SH-SY5Y (cell line): ENCODE measurements around the gene STAMBP.

Experiments used
- GATA2 ChIP-seq: IDR thresholded peaks from 2 replicates; pipeline ENCODE4 v1.6.1; 2011; ENCODE audit warnings: mild to moderate bottlenecking, low read depth, low read length
- GATA3 ChIP-seq: IDR thresholded peaks from 2 replicates; pipeline ENCODE4 v1.6.1; 2011; ENCODE audit warnings: low read depth, mild to moderate bottlenecking, low read length, moderate library complexity

DNA sequence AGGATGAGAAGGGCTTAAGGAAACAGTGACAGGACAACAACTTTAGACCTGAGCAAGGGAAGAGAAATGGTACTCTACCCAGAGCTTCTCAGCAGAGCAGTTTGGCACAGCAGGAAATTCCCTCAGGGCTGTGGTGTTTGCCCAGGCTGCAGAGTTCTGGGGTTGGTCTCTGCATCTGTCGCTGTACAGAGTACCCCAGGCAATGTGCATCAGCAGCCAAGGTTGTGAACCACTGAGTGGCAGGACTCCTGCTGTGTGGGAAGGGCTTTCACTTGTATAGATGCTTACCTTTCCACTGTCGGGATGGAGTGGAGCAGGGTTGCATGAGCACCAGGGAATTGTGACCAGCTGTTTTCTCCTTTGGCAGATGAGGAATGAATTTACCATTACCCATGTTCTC lies 21.2 kb downstream of the STAMBP start:
- TF ChIP-seq GATA2 (no peak), GATA3 (no peak)
